DOHH2 (cell line): ENCODE results near the gene BPI.

Experiments used
- EZH2phosphoT487 ChIP-seq: fragments of 200-600 bp; sonication (generic); IDR thresholded peaks from 2 replicates; pipeline ENCODE4 v1.6.1; 2017; ENCODE audit warnings: borderline replicate concordance, mild to moderate bottlenecking, antibody characterized with exemption, low read length, moderate library complexity, mixed read lengths
- TF ChIP-seq, protein P1 (sequence below): fragments of 200-600 bp; sonication (generic); IDR thresholded peaks from one replicate; pipeline ENCODE4 v1.5.1; 2014; ENCODE audit warnings: antibody characterized with exemption, mild to moderate bottlenecking, low read depth, low read length; ENCODE audit not compliant: poor library complexity, severe bottlenecking

DNA sequence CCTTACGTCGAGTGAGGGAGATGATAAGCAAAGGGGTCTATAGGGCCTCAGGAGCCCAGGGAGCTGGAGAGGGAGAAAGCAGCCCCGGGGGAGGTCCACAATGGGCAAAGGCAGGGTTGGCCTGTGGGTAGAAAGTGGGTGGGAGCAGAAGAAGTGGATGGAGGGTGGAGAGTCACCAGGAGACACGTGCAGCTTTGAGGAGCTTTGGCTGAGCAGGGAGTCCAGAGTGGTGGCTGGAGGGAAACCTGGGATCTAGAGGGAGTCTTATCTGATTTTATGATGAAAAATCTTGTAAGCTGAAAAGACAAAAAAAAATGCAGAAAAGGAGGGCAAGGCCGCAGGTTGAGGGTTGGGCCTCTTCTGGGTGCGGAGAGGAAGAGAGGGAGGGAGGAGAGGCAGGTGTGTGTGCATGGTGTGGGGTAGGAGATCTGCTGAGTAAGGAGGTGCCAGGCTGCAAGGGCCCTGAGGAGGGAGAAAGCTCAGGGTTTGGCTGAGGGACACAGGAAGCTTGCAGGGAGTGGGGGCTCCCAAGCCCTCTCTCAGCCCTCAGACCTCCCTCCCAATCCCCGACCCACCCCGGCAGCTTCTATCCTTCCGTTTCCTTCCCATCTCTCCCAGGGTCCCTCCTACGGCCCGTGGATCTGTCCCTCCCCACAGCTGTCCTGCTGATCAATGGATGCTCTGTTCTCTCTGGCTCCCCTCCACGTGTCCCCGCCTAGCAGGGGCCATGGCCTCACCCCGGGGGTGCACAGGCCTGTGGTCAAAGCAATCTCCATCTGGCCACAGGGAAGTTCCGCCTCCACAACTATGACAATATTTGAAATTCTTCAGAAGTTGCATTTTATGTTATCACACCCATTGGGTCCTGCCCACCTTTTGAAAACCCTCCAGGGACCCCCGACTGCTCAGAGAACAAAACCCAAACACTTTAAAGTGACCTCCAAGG lies 17.1 kb upstream of the BPI start:
- TF ChIP-seq, protein P1, sequence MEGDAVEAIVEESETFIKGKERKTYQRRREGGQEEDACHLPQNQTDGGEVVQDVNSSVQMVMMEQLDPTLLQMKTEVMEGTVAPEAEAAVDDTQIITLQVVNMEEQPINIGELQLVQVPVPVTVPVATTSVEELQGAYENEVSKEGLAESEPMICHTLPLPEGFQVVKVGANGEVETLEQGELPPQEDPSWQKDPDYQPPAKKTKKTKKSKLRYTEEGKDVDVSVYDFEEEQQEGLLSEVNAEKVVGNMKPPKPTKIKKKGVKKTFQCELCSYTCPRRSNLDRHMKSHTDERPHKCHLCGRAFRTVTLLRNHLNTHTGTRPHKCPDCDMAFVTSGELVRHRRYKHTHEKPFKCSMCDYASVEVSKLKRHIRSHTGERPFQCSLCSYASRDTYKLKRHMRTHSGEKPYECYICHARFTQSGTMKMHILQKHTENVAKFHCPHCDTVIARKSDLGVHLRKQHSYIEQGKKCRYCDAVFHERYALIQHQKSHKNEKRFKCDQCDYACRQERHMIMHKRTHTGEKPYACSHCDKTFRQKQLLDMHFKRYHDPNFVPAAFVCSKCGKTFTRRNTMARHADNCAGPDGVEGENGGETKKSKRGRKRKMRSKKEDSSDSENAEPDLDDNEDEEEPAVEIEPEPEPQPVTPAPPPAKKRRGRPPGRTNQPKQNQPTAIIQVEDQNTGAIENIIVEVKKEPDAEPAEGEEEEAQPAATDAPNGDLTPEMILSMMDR = no peak
- no peak for TF ChIP-seq EZH2phosphoT487
